Panc1 (cell line): Measurements from ENCODE around the gene TIPRL. TPM values are rescaled to one million over a fixed set of nuclear protein-coding genes. Genes with fewer than 3 reads are reported as not detected.

Experiments
- ATAC-seq: fragments of 200-7000 bp; cut with Tn5 transposase; 2 replicates; pipeline ENCODE4 v1.9.1; 2020; ENCODE audit warnings: mild to moderate bottlenecking, moderate library complexity
- BruUV-seq: library from RNA; stranded (reverse); fragments of 400-500 nt; replicated peaks from 2 replicates; lab custom pipeline; 2021; lab: Mats Ljungman, UMichigan
- CTCF ChIA-PET: fragments of 300-600 bp; sonication (Branson Sonifier 250); formaldehyde crosslinking; loops from one replicate; lab custom pipeline; 2022; ENCODE audit warnings: antibody characterized with exemption; lab: Charles Lee
- POLR2A ChIA-PET: fragments of 300-600 bp; sonication (Branson Sonifier 250); formaldehyde crosslinking; loops from one replicate; lab custom pipeline; 2022; ENCODE audit warnings: antibody characterized with exemption; lab: Charles Lee
- DNase-seq: peaks from one replicate; pipeline ENCODE4 v3.0.0-alpha.2; 2010; ENCODE audit warnings: low read depth, low spot score
- H3K27ac ChIP-seq: 2 replicates; pipeline ENCODE4 v1.5.1; 2011; ENCODE audit warnings: mild to moderate bottlenecking, low read length, inconsistent platforms
- H3K27me3 ChIP-seq: fragments of 200-500 bp; sonication (Bioruptor generic); 2 replicates; pipeline ENCODE4 v1.6.0; 2014; ENCODE audit warnings: low read length, inconsistent platforms; ENCODE audit not compliant: control insufficient read depth, insufficient read depth
- H3K36me3 ChIP-seq: fragments of 200-500 bp; sonication (Bioruptor generic); 2 replicates; pipeline ENCODE4 v1.5.1; 2014; ENCODE audit warnings: inconsistent platforms, mild to moderate bottlenecking, low read length, moderate library complexity; ENCODE audit not compliant: control insufficient read depth, insufficient read depth
- H3K4me1 ChIP-seq: 2 replicates; pipeline ENCODE4 v1.5.1; 2011; ENCODE audit warnings: inconsistent platforms, mild to moderate bottlenecking, low read length, moderate library complexity; ENCODE audit not compliant: control insufficient read depth, insufficient read depth
- H3K4me3 ChIP-seq, 2 experiments: 2 replicates each; pipeline ENCODE4 v1.5.1; 2011 to 2012; ENCODE audit warnings: low read depth in 2 of 2, low read length in 2 of 2, mild to moderate bottlenecking in 2 of 2, inconsistent platforms in 1 of 2, moderate library complexity in 1 of 2
- H3K9me3 ChIP-seq: fragments of 200-500 bp; sonication (Bioruptor generic); 2 replicates; pipeline ENCODE4 v1.5.1; 2014; ENCODE audit warnings: low read depth, mild to moderate bottlenecking, inconsistent platforms, low read length, moderate library complexity; ENCODE audit not compliant: control insufficient read depth, insufficient read depth
- CTCF ChIP-seq: fragments of 450-650 bp; IDR thresholded peaks from 2 replicates; pipeline ENCODE4 v1.5.1; 2017; ENCODE audit warnings: mild to moderate bottlenecking
- POLR2AphosphoS5 ChIP-seq: IDR thresholded peaks from 2 replicates; pipeline ENCODE4 v1.6.1; 2012; ENCODE audit warnings: mild to moderate bottlenecking, low read depth, low read length, moderate library complexity
- REST ChIP-seq, 2 experiments: IDR thresholded peaks; 2 replicates each; pipeline ENCODE4 v1.6.1; 2011 to 2012; ENCODE audit warnings: low read depth in 2 of 2, control low read depth in 1 of 2, low read length in 1 of 2, mild to moderate bottlenecking in 1 of 2, moderate library complexity in 1 of 2; ENCODE audit not compliant: insufficient read depth in 1 of 2
- SIN3A ChIP-seq: IDR thresholded peaks from 2 replicates; pipeline ENCODE4 v1.6.1; 2012; ENCODE audit warnings: low read depth, mild to moderate bottlenecking, low read length, moderate library complexity, borderline replicate concordance; ENCODE audit not compliant: insufficient read depth
- TCF7L2 ChIP-seq: IDR thresholded peaks from 2 replicates; pipeline ENCODE4 v1.6.1; 2011; ENCODE audit warnings: mild to moderate bottlenecking, low read depth, low read length, inconsistent platforms
- in situ Hi-C: cut with HindIII; loops from 2 replicates; pipeline ENCODE4 v1.10.0; 2016; ENCODE audit warnings: low sequenced_read_pairs, low pct_unique_long_range_greater_than_20kb
- intact Hi-C: fragments of 100-400 bp; cut with micrococcal nuclease; formaldehyde crosslinking; loops from one replicate; pipeline ENCODE4 v1.10.0; 2022; ENCODE audit not compliant: unreplicated experiment
- total RNA-seq: library from RNA; stranded (reverse); gene quantifications from one replicate; pipeline ENCODE4 v1.2.1, GENCODE V29; 2021; ENCODE audit not compliant: unreplicated experiment

TIPRL gene
- total RNA-seq, 1 experiment from 2014 or later: 48.5 TPM

DNA sequence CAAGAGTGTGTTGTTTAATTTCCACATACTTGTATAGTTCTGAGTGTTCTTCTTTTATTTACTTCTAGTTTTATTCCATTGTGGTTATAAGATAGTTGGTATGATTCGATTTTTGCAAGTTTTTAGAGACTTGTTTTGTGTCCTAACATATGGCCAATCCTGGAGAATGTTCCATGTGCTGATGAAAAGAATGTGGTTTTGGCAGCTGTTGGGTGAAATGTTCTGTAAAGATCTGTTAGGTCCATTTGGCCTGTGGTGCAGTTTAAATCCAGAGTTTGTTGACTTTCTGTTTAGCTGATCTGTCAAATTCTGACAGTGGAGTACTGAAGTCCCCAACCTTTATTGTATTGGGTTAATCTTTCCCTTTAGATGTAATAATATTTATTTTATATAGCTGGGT is 19.5 kb upstream of the TIPRL start:
- TF ChIP-seq POLR2AphosphoS5 (no peak), TCF7L2 (no peak)
- Histone ChIP-seq H3K27me3 (no peaks in the 10 kb centered on the region), H3K4me1 (no peaks in the 10 kb centered on the region), H3K36me3 (no peaks in the 10 kb centered on the region), H3K27ac (no peak overlapping the region), H3K9me3 (no peaks in the 10 kb centered on the region), H3K4me3 (no peak overlapping the region)
- in situ Hi-C loops: no loop called here
- BruUV-seq: no TSS peak
- CTCF ChIA-PET: no interaction called here
- intact Hi-C loops: no loop called here
- POLR2A ChIA-PET: no interaction called here
- ATAC-seq: no peak
- DNase-seq: no peak

GRCh38 chr1:168159979-168160378 is 18.8 kb upstream of the TIPRL start:
- Histone ChIP-seq H3K4me1 (no peaks in the 10 kb centered on the region), H3K27me3 (no peaks in the 10 kb centered on the region), H3K9me3 (no peaks in the 10 kb centered on the region), H3K27ac (no peak overlapping the region), H3K36me3 (no peaks in the 10 kb centered on the region), H3K4me3 (no peak overlapping the region)
- TF ChIP-seq CTCF (no peak), REST (IDR thresholded peaks at IDR 0.05; ENCODE audit: insufficient read depth in 1 of 2, low read depth in 2 of 2, low read length in 1 of 2) (no peak), TCF7L2 (no peak), SIN3A (no peak), POLR2AphosphoS5 (no peak)
- intact Hi-C loops: no loop called here
- POLR2A ChIA-PET: interaction anchor here (0.7 kb wide), 1 partner anchor 15 kb away, joined by 3 read pairs; no protein-coding TSS in a partner anchor
- CTCF ChIA-PET: no interaction called here
- ATAC-seq: no peak
- DNase-seq: no peak
- in situ Hi-C loops: no loop called here
- BruUV-seq: no TSS peak

- Histone ChIP-seq H3K9me3 (no peaks in the 10 kb centered on the region), H3K4me1 (no peaks in the 10 kb centered on the region), H3K27ac (no peak overlapping the region), H3K4me3 (no peak overlapping the region), H3K36me3 (no peaks in the 10 kb centered on the region), H3K27me3 (no peaks in the 10 kb centered on the region)
- no peak for TF ChIP-seq TCF7L2
- no peak for TF ChIP-seq CTCF
- TF ChIP-seq SIN3A: no peak
- no peak for TF ChIP-seq POLR2AphosphoS5
- no peak for TF ChIP-seq REST (IDR thresholded peaks at IDR 0.05; ENCODE audit: insufficient read depth in 1 of 2, low read depth in 2 of 2, low read length in 1 of 2)
- BruUV-seq: no TSS peak
- intact Hi-C loops (no loop called here), in situ Hi-C loops (no loop called here)
- DNase-seq: no peak
- POLR2A ChIA-PET: interaction anchor here (0.6 kb wide), 1 partner anchor 1134 kb away, joined by 5 read pairs; no protein-coding TSS in a partner anchor
- CTCF ChIA-PET: no interaction called here
- no peak for ATAC-seq
Observed at GRCh38 chr1:168161459-168161858, 17.3 kb upstream of the TIPRL start.
